A673 (cell line): ENCODE results near the gene MYL3. TPM values are rescaled to one million over a fixed set of nuclear protein-coding genes. Genes with fewer than 3 reads are reported as not detected.

Experiments
- BruUV-seq: library from RNA; stranded (reverse); fragments of 400-500 nt; replicated peaks from 2 replicates; lab custom pipeline; 2021; lab: Mats Ljungman, UMichigan
- CTCF ChIA-PET: fragments of 300-600 bp; sonication (Branson Sonifier 250); formaldehyde crosslinking; loops from one replicate; lab custom pipeline; 2022; ENCODE audit warnings: antibody characterized with exemption; lab: Charles Lee
- POLR2A ChIA-PET: fragments of 300-600 bp; sonication (Branson Sonifier 250); formaldehyde crosslinking; loops from one replicate; lab custom pipeline; 2022; ENCODE audit warnings: antibody characterized with exemption; ENCODE audit not compliant: low non-redundant PET; lab: Charles Lee
- DNase-seq: peaks from one replicate; pipeline ENCODE4 v3.0.0-alpha.2; 2015; ENCODE audit warnings: low spot score
- H3K27ac ChIP-seq: fragments of 200-600 bp; sonication (generic); 2 replicates; pipeline ENCODE4 v1.5.1; 2016; ENCODE audit warnings: mixed run types, low read depth, mild to moderate bottlenecking, mixed read lengths, antibody characterized with exemption, low read length; ENCODE audit not compliant: poor library complexity, severe bottlenecking
- H3K27me3 ChIP-seq: fragments of 200-600 bp; sonication (generic); replicated peaks from 2 replicates; pipeline ENCODE4 v1.6.1; 2017; ENCODE audit warnings: mixed run types, low read depth, mild to moderate bottlenecking, mixed read lengths, antibody characterized with exemption, low read length; ENCODE audit not compliant: insufficient read depth, poor library complexity
- H3K36me3 ChIP-seq: fragments of 200-600 bp; sonication (generic); 2 replicates; pipeline ENCODE4 v1.6.1; 2016; ENCODE audit warnings: mixed run types, mild to moderate bottlenecking, mixed read lengths, antibody characterized with exemption, low read length; ENCODE audit not compliant: insufficient read depth, poor library complexity, severe bottlenecking
- H3K4me1 ChIP-seq: fragments of 200-600 bp; sonication (generic); 2 replicates; pipeline ENCODE4 v1.6.1; 2017; ENCODE audit warnings: mixed run types, mild to moderate bottlenecking, mixed read lengths, antibody characterized with exemption, low read length; ENCODE audit not compliant: insufficient read depth, poor library complexity, severe bottlenecking
- H3K4me3 ChIP-seq: fragments of 200-600 bp; sonication (generic); 2 replicates; pipeline ENCODE4 v1.5.1; 2016; ENCODE audit warnings: low read depth, mixed run types, mild to moderate bottlenecking, mixed read lengths, low read length; ENCODE audit not compliant: poor library complexity, severe bottlenecking
- H3K9me3 ChIP-seq: fragments of 200-600 bp; sonication (generic); 2 replicates; pipeline ENCODE4 v1.6.1; 2016; ENCODE audit warnings: mixed run types, low read depth, mild to moderate bottlenecking, mixed read lengths, antibody characterized with exemption, low read length; ENCODE audit not compliant: poor library complexity, severe bottlenecking
- CTCF ChIP-seq: fragments of 300-800, 200-600 bp; sonication (generic); conservative IDR thresholded peaks from 2 replicates; pipeline ENCODE4 v1.5.1; 2017; ENCODE audit warnings: low read depth, mild to moderate bottlenecking, antibody characterized with exemption, low read length, moderate library complexity, mixed read lengths
- EZH2 ChIP-seq: fragments of 200-600 bp; sonication (generic); IDR thresholded peaks from 2 replicates; pipeline ENCODE4 v1.6.1; 2017; ENCODE audit warnings: borderline replicate concordance, low read depth, mild to moderate bottlenecking, mixed read lengths, antibody characterized with exemption, low read length; ENCODE audit not compliant: poor library complexity, severe bottlenecking
- intact Hi-C: fragments of 100-400 bp; cut with micrococcal nuclease; formaldehyde crosslinking; loops from one replicate; pipeline ENCODE4 v1.10.0; 2022; ENCODE audit not compliant: unreplicated experiment
- total RNA-seq: library from RNA; stranded (reverse); gene quantifications from 2 replicates; pipeline ENCODE4 v1.2.3, GENCODE V29; 2021

Gene MYL3
- total RNA-seq, 1 experiment from 2014 or later: not detected

- POLR2A ChIA-PET: no interaction called here
- Histone ChIP-seq H3K27ac (no peak overlapping the region), H3K4me3 (no peak overlapping the region), H3K4me1 (no peaks in the 10 kb centered on the region), H3K27me3 (no peaks in the 10 kb centered on the region), H3K36me3 (no peaks in the 10 kb centered on the region), H3K9me3 (no peaks in the 10 kb centered on the region)
- CTCF ChIA-PET: interaction anchor here (0.5 kb wide), 1 partner anchor 251 kb away, joined by 5 read pairs; no protein-coding TSS in a partner anchor
- DNase-seq: no peak
- TF ChIP-seq CTCF (no peak), EZH2 (no peak)
- BruUV-seq: no TSS peak
- intact Hi-C loops: loop anchor here (1.0 to 2.0 kb wide), 2 partner anchors 29 to 190 kb away; no protein-coding TSS in a partner anchor
These were observed 32.5 kb upstream of the MYL3 start for GRCh38 chr3:46895761-46896160.

- ChIA-PET CTCF (interaction anchor here (0.6 kb wide), 2 partner anchors 28 to 292 kb away, joined by 3 to 4 read pairs; no protein-coding TSS in a partner anchor), POLR2A (no interaction called here)
- no TSS peak for BruUV-seq
- intact Hi-C loops: loop anchor here (1.0 to 2.0 kb wide), 2 partner anchors 28 to 190 kb away; no protein-coding TSS in a partner anchor
- Histone ChIP-seq H3K36me3 (no peaks in the 10 kb centered on the region), H3K9me3 (no peaks in the 10 kb centered on the region), H3K27ac (no peak overlapping the region), H3K4me3 (no peak overlapping the region), H3K27me3 (no peaks in the 10 kb centered on the region), H3K4me1 (peaks cover under 1% of the 10 kb centered on the region)
- peak; percentile 32 for DNase-seq
- TF ChIP-seq EZH2: no peak
- peak; percentile 75 for TF ChIP-seq CTCF
These were observed 32.0 kb upstream of the MYL3 start for GRCh38 chr3:46895204-46895660.

GRCh38 chr3:46894256-46894655 lies 31.0 kb upstream of the MYL3 start:
- ChIA-PET POLR2A (no interaction called here), CTCF (no interaction called here)
- no peaks in the 10 kb centered on the region for H3K9me3 ChIP-seq
- no peak overlapping the region for H3K4me3 ChIP-seq
- intact Hi-C loops: loop anchor here (2.0 kb wide), 1 partner anchor 27 kb away; no protein-coding TSS in a partner anchor
- H3K4me1 ChIP-seq: peaks cover 6% of the 10 kb centered on the region
- DNase-seq: no peak
- no peak overlapping the region for H3K27ac ChIP-seq
- H3K27me3 ChIP-seq: no peaks in the 10 kb centered on the region
- TF ChIP-seq EZH2 (no peak), CTCF (no peak)
- no TSS peak for BruUV-seq
- H3K36me3 ChIP-seq: no peaks in the 10 kb centered on the region
